ENCODE results near the gene COX17. TPM values are rescaled to one million over a fixed set of nuclear protein-coding genes. Genes with fewer than 3 reads are reported as not detected.

Gene COX17
- total and polyA plus RNA-seq, 9 of the 15 experiments (the other 6 are each of a cell fraction or from before 2014, with no cell fraction given): 29.1 to 167 (median 60.6) TPM

- H2AFZ ChIP-seq (ENCODE audit: low read depth, low read length): no peak overlapping the region
- no peak overlapping the region for H3K4me3 ChIP-seq
- no peaks in the 10 kb centered on the region for H3K27me3 ChIP-seq (ENCODE audit: control insufficient read depth in 2 of 2, insufficient read depth in 2 of 2, low read length in 2 of 2)
- no peaks in the 10 kb centered on the region for H3K79me2 ChIP-seq (ENCODE audit: control insufficient read depth, insufficient read depth, low read length)
- DNase-seq (ENCODE audit: extremely low read depth in 1 of 4, low spot score in 3 of 4) (no peak), FAIRE-seq (no peak), ATAC-seq (no peak)
- H4K20me1 ChIP-seq (replicated peaks; ENCODE audit: control insufficient read depth, insufficient read depth, low read length): no peaks in the 10 kb centered on the region
- TF ChIP-seq SNAPC5 (CRISPR knock-in tag; IDR thresholded peaks at IDR 0.05) (no peak), ZNF785 (CRISPR knock-in tag; IDR thresholded peaks at IDR 0.05) (no peak), DPF2 (IDR thresholded peaks at IDR 0.05) (no peak), HLTF (IDR thresholded peaks at IDR 0.05) (no peak), COPS2 (conservative IDR thresholded peaks at IDR 0.05) (no peak), PHF8 (IDR thresholded peaks at IDR 0.05; ENCODE audit: borderline replicate concordance, low read length) (no peak), MTA2 (IDR thresholded peaks at IDR 0.05; ENCODE audit: low read depth) (no peak), ZNF143 (CRISPR knock-in tag; IDR thresholded peaks at IDR 0.05) (no peak)
- ChIA-PET CTCF (ENCODE audit: low intra/inter-chr PET ratio) (no interaction called here), POLR2A (no interaction called here)
- intact Hi-C loops (cut with micrococcal nuclease): no loop called here
- peaks cover 0 to 10% of the 10 kb centered on the region in 2 experiments; a peak in 3 of 5 replicates for H3K4me1 ChIP-seq (replicated peaks in 1 of 2; ENCODE audit: control insufficient read depth in 2 of 2, insufficient read depth in 2 of 2, low read length in 2 of 2)
- no TSS peak for BruUV-seq (replicated peaks)
- H3K9me3 ChIP-seq (replicated peaks; ENCODE audit: control insufficient read depth, insufficient read depth, low read depth, low read length): no peaks in the 10 kb centered on the region
- H3K9me1 ChIP-seq (ENCODE audit: control insufficient read depth, insufficient read depth, low read length): no peaks in the 10 kb centered on the region
- no peaks in the 10 kb centered on the region for H3K36me3 ChIP-seq (ENCODE audit: control insufficient read depth, insufficient read depth, low read length)
- no peak overlapping the region for H3K9ac ChIP-seq (ENCODE audit: insufficient read depth in 1 of 2, low read depth in 2 of 2, low read length in 2 of 2)
- in situ Hi-C loops (cut with MboI): no loop called here
- no peak overlapping the region for H3K4me2 ChIP-seq (ENCODE audit: insufficient read depth, low read length)
- WGBS (ENCODE audit: insufficient coverage, low coverage, missing lambda C conversion rate): 41% methylated on average over 2 of the region's 2 CpGs
- H3K27ac ChIP-seq (ENCODE audit: extremely low read depth, low read depth, low read length): no peak overlapping the region
Measured at GRCh38 chr3:119658994-119659393, 18.2 kb downstream of the COX17 start.
